NCI-H1436 (cell line): Measurements from ENCODE around the gene STUB1.

ENCODE experiments used
- DNase-seq: peaks from one replicate; lab custom pipeline; 2025; lab: John Stamatoyannopoulos, UW

The STUB1 gene

DNA sequence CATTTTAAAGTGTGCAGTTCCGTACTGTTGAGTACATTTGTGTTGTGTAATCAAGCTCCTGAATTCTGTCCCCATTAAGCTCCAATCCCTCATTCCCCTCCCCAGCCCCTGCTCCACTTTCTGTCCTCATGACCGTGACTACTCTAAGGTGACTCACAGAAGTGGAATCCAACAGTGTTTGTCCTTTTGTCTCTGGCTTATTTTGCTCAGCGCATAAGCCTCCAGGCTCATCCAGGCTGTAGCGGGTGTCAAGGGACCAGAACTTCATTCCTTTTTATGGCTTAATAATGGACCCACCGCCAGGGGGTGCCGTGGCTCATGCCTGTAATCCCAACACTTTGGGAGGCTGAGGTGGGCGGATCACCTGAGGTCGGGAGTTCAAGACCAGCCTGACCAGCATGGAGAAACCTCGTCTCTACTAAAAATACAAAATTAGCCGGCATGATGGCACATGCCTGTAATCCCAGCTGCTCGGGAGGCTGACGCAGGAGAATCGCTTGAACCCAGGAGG, 32.6 kb downstream of the STUB1 start:
- peak; percentile 38 for DNase-seq

- no peak for DNase-seq
Observed at GRCh38 chr16:714079-714478, 33.9 kb downstream of the STUB1 start.

GRCh38 chr16:714558-715476, 34.6 kb downstream of the STUB1 start, which contains the start of gene METRN:
Gene METRN (plus strand): TSS chr16:715118. CDS start chr16:715290, 172 bp downstream.
- peak; percentile 83 for DNase-seq

GRCh38 chr16:715477-716199, 35.4 kb downstream of the STUB1 start:
- peak; percentile 9 for DNase-seq

DNA sequence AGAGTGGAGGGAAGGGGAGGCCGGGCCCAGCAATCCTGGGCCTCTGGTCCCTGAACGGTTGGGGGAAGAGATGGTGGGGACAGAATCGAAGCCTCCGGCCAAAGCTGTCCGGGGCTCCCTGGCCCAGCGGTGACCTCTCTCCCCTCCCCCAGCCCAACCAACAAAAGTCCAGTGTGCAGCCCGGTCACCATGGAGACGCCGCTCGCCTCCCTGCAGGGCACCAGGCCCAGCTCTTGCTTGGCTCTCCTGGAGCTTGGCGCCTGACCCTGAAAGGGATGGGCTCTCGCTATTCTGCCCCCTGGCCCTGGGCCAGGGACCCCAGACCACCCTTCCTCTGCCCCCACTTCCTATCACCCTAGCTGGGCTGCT, 36.0 kb downstream of the STUB1 start:
- no peak for DNase-seq

- no peak for DNase-seq
Observed at GRCh38 chr16:716768-717325, 36.6 kb downstream of the STUB1 start.

- no peak for DNase-seq
Observed at GRCh38 chr16:717450-718245, 37.4 kb downstream of the STUB1 start.

GRCh38 chr16:718389-718788, 38.2 kb downstream of the STUB1 start:
- DNase-seq = no peak

- no peak for DNase-seq
Observed at GRCh38 chr16:718922-719321, 38.7 kb downstream of the STUB1 start.

DNA sequence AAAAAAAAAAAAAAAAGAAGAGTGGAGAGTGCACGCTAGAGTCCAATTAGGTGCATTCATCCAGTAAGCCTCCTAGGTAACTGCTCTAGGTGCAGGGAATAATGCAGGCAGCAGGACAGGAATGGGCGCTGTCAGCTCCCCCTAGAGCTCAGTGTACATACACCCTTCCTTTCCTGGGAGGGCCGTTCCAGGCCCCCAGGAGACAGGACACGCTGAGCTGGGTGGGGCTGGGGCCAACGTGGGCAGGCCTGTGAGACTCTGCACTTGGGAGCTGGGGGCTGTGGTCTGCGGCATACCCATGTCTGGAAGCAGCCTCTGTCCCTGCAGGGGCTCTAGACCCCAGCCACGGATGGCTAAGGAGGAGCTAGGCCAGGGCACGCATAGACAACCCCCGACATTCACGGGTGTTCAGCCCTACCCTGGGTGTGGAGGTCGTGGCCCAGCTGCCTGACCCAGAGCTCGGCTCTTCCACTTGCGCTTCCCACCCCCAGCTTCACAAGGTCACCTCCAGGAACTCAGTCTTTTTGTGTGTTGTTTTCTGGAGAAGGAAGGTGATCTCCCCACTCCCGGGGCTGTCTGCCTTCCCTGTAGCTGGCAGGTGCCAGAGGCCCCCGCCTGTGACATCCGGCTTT, 39.7 kb downstream of the STUB1 start:
- DNase-seq = peak; percentile 11

GRCh38 chr16:720447-720989, 40.3 kb downstream of the STUB1 start:
- DNase-seq = peak; percentile 42

DNA sequence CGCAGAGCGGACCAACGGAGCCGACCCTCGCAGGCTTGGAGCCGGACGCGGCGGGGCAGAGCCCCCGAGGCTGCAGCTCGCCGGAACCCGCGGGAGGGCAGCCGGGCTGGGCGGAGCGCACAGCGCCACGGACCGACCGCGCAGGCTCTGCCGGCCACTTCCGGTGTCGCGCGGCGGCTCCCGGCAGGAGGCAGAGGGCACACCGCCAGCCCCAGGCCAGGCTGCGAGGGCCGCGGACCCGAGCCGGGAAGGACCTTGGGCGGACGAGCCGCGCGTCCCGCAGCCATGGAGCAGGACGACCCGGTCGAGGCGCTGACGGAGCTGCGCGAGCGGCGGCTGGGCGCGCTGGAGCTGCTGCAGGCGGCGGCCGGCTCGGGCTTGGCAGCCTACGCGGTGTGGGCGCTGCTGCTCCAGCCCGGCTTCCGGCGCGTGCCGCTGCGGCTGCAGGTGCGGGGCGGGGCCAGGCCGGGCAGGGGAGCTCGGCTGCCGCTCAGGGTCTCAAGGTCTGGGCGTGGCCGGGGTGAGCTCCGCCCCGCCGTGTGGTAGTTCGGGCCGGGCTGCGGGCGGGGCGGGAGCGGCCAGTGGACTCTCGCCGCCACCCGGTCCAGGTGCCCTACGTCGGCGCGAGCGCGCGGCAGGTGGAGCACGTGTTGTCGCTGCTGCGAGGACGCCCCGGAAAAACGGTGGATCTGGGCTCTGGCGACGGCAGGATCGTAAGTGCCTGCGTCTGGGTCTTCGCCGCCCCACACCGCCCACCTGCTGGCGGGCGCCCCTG, 41.0 kb downstream of the STUB1 start, which contains the start of gene ANTKMT:
Gene ANTKMT, plus strand, starts transcription at position 157 of the 775 bp plus-strand sequence. Its CDS starts 129 bp downstream, at position 286.
- peak; percentile 83 for DNase-seq

GRCh38 chr16:721765-722540, 41.7 kb downstream of the STUB1 start:
- no peak for DNase-seq

GRCh38 chr16:722835-723633, 42.8 kb downstream of the STUB1 start:
- no peak for DNase-seq

GRCh38 chr16:723695-724094, 43.5 kb downstream of the STUB1 start:
- no peak for DNase-seq

GRCh38 chr16:724188-725040, 44.2 kb downstream of the STUB1 start:
- DNase-seq = no peak

DNA sequence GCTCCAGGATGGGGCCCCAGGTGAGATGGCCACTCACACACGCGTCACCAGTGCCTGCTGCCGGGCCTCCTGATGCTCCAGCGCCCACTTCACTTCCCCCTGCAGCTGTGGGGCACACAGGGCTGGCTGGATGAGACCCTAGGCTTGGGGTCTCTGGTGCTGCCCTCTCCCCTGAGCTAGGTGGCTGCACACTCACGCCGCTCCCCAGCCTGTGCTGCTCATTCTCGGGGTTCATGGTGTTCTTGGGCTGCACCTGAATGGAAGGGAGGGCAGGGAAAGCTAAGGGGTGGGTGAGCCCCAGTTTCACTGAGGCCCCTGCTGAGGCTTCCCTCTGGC, 44.8 kb downstream of the STUB1 start:
- no peak for DNase-seq
